HCT116 (cell line): Measurements from ENCODE around the gene KCTD15. TPM values are rescaled to one million over a fixed set of nuclear protein-coding genes. Genes with fewer than 3 reads are reported as not detected.
A peak's percentile ranks its signal among the peaks of the same experiment; 100 is the strongest.

ENCODE experiments used
- ATAC-seq: fragments of 200-7000 bp; cut with Tn5 transposase; 2 replicates; pipeline ENCODE4 v1.9.1; 2020; ENCODE audit warnings: mild to moderate bottlenecking, moderate library complexity
- BruUV-seq: library from RNA; stranded (reverse); fragments of 400-500 nt; replicated peaks from 2 replicates; lab custom pipeline; 2021; lab: Mats Ljungman, UMichigan
- CTCF ChIA-PET: fragments of 300-600 bp; sonication (Branson Sonifier 250); formaldehyde crosslinking; loops from one replicate; lab custom pipeline; 2021; ENCODE audit warnings: antibody characterized with exemption; lab: Charles Lee
- POLR2A ChIA-PET: fragments of 300-600, 350-600 bp; sonication (Branson Sonifier 250); formaldehyde crosslinking; loops from one replicate; lab custom pipeline; 2021; ENCODE audit warnings: antibody characterized with exemption; lab: Charles Lee
- RAD21 ChIA-PET, 2 experiments: fragments of 300-600 bp; sonication (Branson Sonifier 250); formaldehyde crosslinking; loops; one replicate each; lab custom pipeline; 2023; ENCODE audit warnings: low total read pairs in 2 of 2; ENCODE audit not compliant: uncharacterized antibody in 2 of 2, unreplicated experiment in 2 of 2, low non-redundant PET in 1 of 2; lab: Charles Lee
- DNase-seq: peaks from one replicate; pipeline ENCODE4 v3.0.0-alpha.2; 2010; ENCODE audit warnings: low read depth, low spot score
- H2AFZ ChIP-seq: fragments of 200-600 bp; shearing (Covaris generic), sonication (generic); 2 replicates; pipeline ENCODE4 v1.6.1; 2017; ENCODE audit warnings: low read depth, mixed run types, mixed read lengths, antibody characterized with exemption, low read length; ENCODE audit not compliant: poor library complexity, severe bottlenecking
- H3K27ac ChIP-seq: 2 replicates; pipeline ENCODE4 v1.5.1; 2012; ENCODE audit warnings: low read depth, low read length
- H3K27me3 ChIP-seq: fragments of 200-600 bp; sonication (generic); 2 replicates; pipeline ENCODE4 v1.6.1; 2016; ENCODE audit warnings: mixed run types, low read length, mixed read lengths; ENCODE audit not compliant: insufficient read depth
- H3K36me3 ChIP-seq, 2 experiments: fragments of 200-500 bp in 1 of 2; fragments of 200-600 bp in 1 of 2; sonication (Bioruptor generic) in 1 of 2; sonication (generic) in 1 of 2; 2 replicates each; pipeline versions ENCODE4 v1.5.1 to v1.6.1; 2014 to 2016; ENCODE audit warnings: low read length in 2 of 2, inconsistent platforms in 1 of 2, mixed read lengths in 1 of 2, mixed run types in 1 of 2; ENCODE audit not compliant: insufficient read depth in 2 of 2, control insufficient read depth in 1 of 2
- H3K4me1 ChIP-seq, 2 experiments: fragments of 200-600 bp in 1 of 2; sonication (generic) in 1 of 2; 2 replicates each; pipeline versions ENCODE4 v1.5.1 to v1.6.1; 2012 to 2017; ENCODE audit warnings: low read length in 2 of 2, inconsistent platforms in 1 of 2, mild to moderate bottlenecking in 1 of 2, mixed read lengths in 1 of 2, mixed run types in 1 of 2, moderate library complexity in 1 of 2; ENCODE audit not compliant: insufficient read depth in 2 of 2, control insufficient read depth in 1 of 2
- H3K4me2 ChIP-seq: fragments of 200-600 bp; sonication (generic); 2 replicates; pipeline ENCODE4 v1.6.1; 2017; ENCODE audit warnings: mixed run types, low read length, mixed read lengths
- H3K4me3 ChIP-seq, 2 experiments: fragments of 200-600 bp in 1 of 2; sonication (generic) in 1 of 2; replicated peaks in 1 of 2; 2 replicates each; pipeline ENCODE4 v1.5.1; 2011 to 2016; ENCODE audit warnings: low read length in 2 of 2, control low read depth in 1 of 2, low read depth in 1 of 2, mild to moderate bottlenecking in 1 of 2, mixed read lengths in 1 of 2, mixed run types in 1 of 2
- H3K79me2 ChIP-seq: fragments of 200-600 bp; sonication (generic); 2 replicates; pipeline ENCODE4 v1.6.1; 2017; ENCODE audit warnings: mild to moderate bottlenecking, mixed run types, low read length, moderate library complexity, mixed read lengths; ENCODE audit not compliant: insufficient read depth
- H3K9ac ChIP-seq: fragments of 200-600 bp; sonication (generic); 2 replicates; pipeline ENCODE4 v1.6.1; 2016; ENCODE audit warnings: low read length, mixed read lengths
- H3K9me2 ChIP-seq: fragments of 200-600 bp; sonication (generic), shearing (Covaris generic); 2 replicates; pipeline ENCODE4 v1.6.1; 2017; ENCODE audit warnings: mixed run types, mild to moderate bottlenecking, moderate library complexity; ENCODE audit not compliant: insufficient read depth
- H3K9me3 ChIP-seq, 2 experiments: fragments of 200-500 bp in 1 of 2; fragments of 200-600 bp in 1 of 2; sonication (Bioruptor generic) in 1 of 2; sonication (generic) in 1 of 2; 2 replicates each; pipeline ENCODE4 v1.6.1; 2014 to 2017; ENCODE audit warnings: low read length in 2 of 2, mixed read lengths in 2 of 2, inconsistent platforms in 1 of 2, low read depth in 1 of 2, mild to moderate bottlenecking in 1 of 2, mixed run types in 1 of 2, moderate library complexity in 1 of 2; ENCODE audit not compliant: control insufficient read depth in 1 of 2, insufficient read depth in 1 of 2
- H4K20me1 ChIP-seq: fragments of 200-600 bp; sonication (generic), shearing (Covaris generic); 2 replicates; pipeline ENCODE4 v1.6.1; 2017; ENCODE audit warnings: mixed run types, mild to moderate bottlenecking, moderate library complexity; ENCODE audit not compliant: insufficient read depth
- ELF1 ChIP-seq: IDR thresholded peaks from 2 replicates; pipeline ENCODE4 v1.6.1; 2012; ENCODE audit warnings: low read depth, borderline replicate concordance
- SP1 ChIP-seq: IDR thresholded peaks from 2 replicates; pipeline ENCODE4 v1.6.1; 2012; ENCODE audit warnings: low read depth
- YY1 ChIP-seq: IDR thresholded peaks from 2 replicates; pipeline ENCODE4 v1.6.1; 2011; ENCODE audit warnings: low read length, low read depth, moderate library complexity, mild to moderate bottlenecking; ENCODE audit not compliant: insufficient replicate concordance; ENCODE audit errors: extremely low read depth
- ZNF274 ChIP-seq: fragments of 200-500 bp; sonication (Bioruptor generic); IDR thresholded peaks from 2 replicates; pipeline ENCODE4 v1.6.1; 2014; ENCODE audit warnings: mild to moderate bottlenecking, low read depth, low read length, inconsistent platforms
- intact Hi-C: fragments of 100-400 bp; cut with micrococcal nuclease; formaldehyde crosslinking; loops from 2 replicates; pipeline ENCODE4 v1.10.0; 2022
- total RNA-seq: library from RNA; stranded (reverse); gene quantifications from one replicate; pipeline ENCODE4 v1.2.1, GENCODE V29; 2021; ENCODE audit not compliant: unreplicated experiment
- TF ChIP-seq, protein P1 (sequence below): IDR thresholded peaks from 2 replicates; pipeline ENCODE4 v1.6.1; 2011; ENCODE audit warnings: mild to moderate bottlenecking, low read length, moderate library complexity; ENCODE audit not compliant: insufficient replicate concordance; ENCODE audit errors: extremely low read depth
- TF ChIP-seq, protein P2 (sequence below): IDR thresholded peaks from 2 replicates; pipeline ENCODE4 v1.6.1; 2012; ENCODE audit warnings: low read depth

KCTD15 gene
- total RNA-seq, 1 experiment from 2014 or later: 29.2 TPM

DNA sequence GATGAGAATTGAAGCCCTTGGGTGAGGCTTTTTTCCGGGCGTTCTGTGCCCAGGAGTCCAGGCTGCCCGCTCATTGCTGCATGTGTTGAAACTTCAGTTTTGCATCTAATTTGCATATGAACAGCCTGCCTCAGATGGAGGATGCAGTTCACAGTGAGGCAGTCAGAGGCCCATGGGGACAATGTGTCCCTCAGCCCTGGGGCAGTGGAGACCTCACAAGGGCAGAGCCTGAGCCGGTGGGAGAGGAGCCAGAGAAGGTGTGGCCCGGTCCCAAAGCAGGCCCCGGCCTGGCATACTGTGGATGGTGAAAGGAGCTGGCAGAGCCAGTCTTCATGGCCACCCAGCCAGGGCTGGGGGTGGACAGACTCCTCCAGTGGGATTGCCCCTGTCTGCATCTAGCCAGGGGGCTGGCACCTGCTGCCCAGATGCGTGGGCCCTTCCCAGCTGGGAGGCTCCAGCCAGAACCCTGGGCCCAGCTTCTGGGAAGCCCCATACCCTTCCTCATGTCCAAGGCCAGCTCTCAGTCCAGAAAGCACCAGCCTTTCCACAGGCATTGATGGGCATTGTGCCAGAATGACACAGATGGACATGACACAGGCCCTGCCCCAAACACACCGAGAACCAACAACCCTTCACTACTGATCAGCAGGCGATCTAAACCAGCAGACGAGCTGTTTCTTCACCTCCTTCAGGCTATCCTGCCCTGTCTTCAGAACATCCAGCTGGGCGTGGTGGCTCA, 32.9 kb upstream of the KCTD15 start:
- Histone ChIP-seq H3K4me3 (no peak overlapping the region), H3K27ac (no peak overlapping the region), H3K79me2 (no peaks in the 10 kb centered on the region), H3K4me2 (no peak overlapping the region), H3K27me3 (0 out of 2 replicates have a peak, but pooled peaks cover 2% of the 10 kb centered on the region), H4K20me1 (no peaks in the 10 kb centered on the region), H3K9ac (no peak overlapping the region), H3K36me3 (no peaks in the 10 kb centered on the region), H3K9me3 (no peaks in the 10 kb centered on the region), H2AFZ (no peak overlapping the region), H3K9me2 (no peaks in the 10 kb centered on the region), H3K4me1 (peaks cover 0 to 1% of the 10 kb centered on the region in 2 experiments; a peak in 1 of 4 replicates)
- ChIA-PET POLR2A (no interaction called here), RAD21 (no interaction called here), CTCF (no interaction called here)
- intact Hi-C loops: no loop called here
- DNase-seq (no peak), ATAC-seq (no peak)
- TF ChIP-seq, protein P1, sequence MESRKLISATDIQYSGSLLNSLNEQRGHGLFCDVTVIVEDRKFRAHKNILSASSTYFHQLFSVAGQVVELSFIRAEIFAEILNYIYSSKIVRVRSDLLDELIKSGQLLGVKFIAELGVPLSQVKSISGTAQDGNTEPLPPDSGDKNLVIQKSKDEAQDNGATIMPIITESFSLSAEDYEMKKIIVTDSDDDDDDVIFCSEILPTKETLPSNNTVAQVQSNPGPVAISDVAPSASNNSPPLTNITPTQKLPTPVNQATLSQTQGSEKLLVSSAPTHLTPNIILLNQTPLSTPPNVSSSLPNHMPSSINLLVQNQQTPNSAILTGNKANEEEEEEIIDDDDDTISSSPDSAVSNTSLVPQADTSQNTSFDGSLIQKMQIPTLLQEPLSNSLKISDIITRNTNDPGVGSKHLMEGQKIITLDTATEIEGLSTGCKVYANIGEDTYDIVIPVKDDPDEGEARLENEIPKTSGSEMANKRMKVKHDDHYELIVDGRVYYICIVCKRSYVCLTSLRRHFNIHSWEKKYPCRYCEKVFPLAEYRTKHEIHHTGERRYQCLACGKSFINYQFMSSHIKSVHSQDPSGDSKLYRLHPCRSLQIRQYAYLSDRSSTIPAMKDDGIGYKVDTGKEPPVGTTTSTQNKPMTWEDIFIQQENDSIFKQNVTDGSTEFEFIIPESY: no peak
- no peak for TF ChIP-seq ZNF274
- no peak for TF ChIP-seq ELF1
- no peak for TF ChIP-seq YY1
- no TSS peak for BruUV-seq

DNA sequence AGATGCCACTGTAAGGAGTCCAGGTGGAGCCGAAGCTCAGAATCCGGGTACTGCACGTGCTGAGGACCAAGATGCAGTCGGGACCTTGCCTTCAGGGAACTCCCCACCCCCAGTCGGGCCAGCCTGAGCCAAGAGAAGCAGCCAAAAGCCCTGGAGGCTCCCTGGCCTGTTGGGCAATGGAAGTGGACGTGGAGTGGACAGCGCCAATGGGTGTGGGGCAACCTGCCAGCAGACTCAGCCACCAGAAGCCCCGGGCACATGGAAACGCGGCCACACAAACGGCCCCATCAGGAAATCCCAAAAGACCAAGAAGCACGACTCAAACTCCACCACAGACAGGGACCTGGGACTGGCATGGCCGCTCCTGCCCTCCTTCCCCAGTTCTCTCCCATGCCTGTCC, 30.0 kb upstream of the KCTD15 start:
- H3K36me3 ChIP-seq: no peaks in the 10 kb centered on the region
- no TSS peak for BruUV-seq
- H3K4me3 ChIP-seq: no peak overlapping the region
- POLR2A ChIA-PET: no interaction called here
- ATAC-seq (no peak), DNase-seq (no peak)
- H4K20me1 ChIP-seq: no peaks in the 10 kb centered on the region
- CTCF ChIA-PET: interaction anchor here (2.2 to 6.1 kb wide), 2 partner anchors 11 to 336 kb away, joined by 7 to 52 read pairs; no protein-coding TSS in a partner anchor
- H3K9ac ChIP-seq: no peak overlapping the region
- intact Hi-C loops: no loop called here
- H3K27me3 ChIP-seq: peaks cover 21% of the 10 kb centered on the region
- H3K27ac ChIP-seq: no peak overlapping the region
- TF ChIP-seq SP1: no peak
- TF ChIP-seq, protein P2, sequence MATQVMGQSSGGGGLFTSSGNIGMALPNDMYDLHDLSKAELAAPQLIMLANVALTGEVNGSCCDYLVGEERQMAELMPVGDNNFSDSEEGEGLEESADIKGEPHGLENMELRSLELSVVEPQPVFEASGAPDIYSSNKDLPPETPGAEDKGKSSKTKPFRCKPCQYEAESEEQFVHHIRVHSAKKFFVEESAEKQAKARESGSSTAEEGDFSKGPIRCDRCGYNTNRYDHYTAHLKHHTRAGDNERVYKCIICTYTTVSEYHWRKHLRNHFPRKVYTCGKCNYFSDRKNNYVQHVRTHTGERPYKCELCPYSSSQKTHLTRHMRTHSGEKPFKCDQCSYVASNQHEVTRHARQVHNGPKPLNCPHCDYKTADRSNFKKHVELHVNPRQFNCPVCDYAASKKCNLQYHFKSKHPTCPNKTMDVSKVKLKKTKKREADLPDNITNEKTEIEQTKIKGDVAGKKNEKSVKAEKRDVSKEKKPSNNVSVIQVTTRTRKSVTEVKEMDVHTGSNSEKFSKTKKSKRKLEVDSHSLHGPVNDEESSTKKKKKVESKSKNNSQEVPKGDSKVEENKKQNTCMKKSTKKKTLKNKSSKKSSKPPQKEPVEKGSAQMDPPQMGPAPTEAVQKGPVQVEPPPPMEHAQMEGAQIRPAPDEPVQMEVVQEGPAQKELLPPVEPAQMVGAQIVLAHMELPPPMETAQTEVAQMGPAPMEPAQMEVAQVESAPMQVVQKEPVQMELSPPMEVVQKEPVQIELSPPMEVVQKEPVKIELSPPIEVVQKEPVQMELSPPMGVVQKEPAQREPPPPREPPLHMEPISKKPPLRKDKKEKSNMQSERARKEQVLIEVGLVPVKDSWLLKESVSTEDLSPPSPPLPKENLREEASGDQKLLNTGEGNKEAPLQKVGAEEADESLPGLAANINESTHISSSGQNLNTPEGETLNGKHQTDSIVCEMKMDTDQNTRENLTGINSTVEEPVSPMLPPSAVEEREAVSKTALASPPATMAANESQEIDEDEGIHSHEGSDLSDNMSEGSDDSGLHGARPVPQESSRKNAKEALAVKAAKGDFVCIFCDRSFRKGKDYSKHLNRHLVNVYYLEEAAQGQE: 0 out of 2 replicates have a peak, but pooled peaks have one; percentile 7
- TF ChIP-seq, all 23 proteins: peak for 1
- Histone ChIP-seq H3K4me1 (no peaks in the 10 kb centered on the region), H3K9me3 (no peaks in the 10 kb centered on the region), H3K4me2 (no peak overlapping the region), H3K9me2 (no peaks in the 10 kb centered on the region), H3K79me2 (no peaks in the 10 kb centered on the region), H2AFZ (no peak overlapping the region)
- RAD21 ChIA-PET: no interaction called here
